ENCODE measurements around the gene SLC25A36. TPM values are rescaled to one million over a fixed set of nuclear protein-coding genes. Genes with fewer than 3 reads are reported as not detected.
A peak's percentile ranks its signal among the peaks of the same experiment; 100 is the strongest.

Gene SLC25A36, protein sequence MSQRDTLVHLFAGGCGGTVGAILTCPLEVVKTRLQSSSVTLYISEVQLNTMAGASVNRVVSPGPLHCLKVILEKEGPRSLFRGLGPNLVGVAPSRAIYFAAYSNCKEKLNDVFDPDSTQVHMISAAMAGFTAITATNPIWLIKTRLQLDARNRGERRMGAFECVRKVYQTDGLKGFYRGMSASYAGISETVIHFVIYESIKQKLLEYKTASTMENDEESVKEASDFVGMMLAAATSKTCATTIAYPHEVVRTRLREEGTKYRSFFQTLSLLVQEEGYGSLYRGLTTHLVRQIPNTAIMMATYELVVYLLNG
- 49.7 and 90.2 TPM in 2 replicates for total RNA-seq

DNA sequence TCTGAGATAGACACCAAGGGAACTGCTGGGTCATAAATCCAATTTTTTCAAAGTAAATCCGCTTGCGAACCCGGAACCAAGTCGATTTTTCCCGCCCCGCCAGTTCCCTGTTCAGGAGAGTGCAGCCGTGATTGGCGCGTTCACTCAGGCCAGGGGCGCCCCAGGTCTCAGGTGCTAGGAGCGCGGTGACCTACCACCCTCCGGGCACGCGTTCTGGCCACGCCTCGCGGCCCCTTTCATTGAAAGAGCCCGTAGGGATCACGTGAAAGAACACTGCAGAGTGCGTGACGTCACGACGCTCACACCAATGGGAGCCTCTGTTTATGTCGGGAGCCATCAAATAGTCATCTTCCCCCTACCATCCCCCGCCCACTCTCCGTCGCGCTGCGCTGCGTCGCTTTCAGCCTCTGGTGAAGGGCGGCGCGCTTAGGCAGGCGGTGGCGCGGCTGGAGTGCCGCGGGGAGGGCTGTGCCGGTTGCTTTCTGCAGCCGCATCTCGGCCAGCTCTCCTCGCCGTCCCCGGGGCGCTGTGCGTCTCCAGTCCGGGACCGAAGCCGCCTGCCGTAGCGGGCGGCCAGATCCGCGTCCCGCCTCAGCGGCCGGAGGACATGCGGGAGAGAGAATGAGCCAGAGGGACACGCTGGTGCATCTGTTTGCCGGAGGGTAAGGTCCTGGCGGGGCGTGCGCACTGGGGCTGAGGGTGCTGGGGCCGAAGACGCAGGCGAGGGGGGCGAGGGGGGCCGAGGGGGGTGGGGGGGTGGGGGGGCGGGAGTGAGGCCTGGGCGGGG, at the start of gene SLC25A36:
Gene SLC25A36, plus strand, starts transcription at position 403 of the 787 bp plus-strand sequence. Its CDS starts 219 bp downstream, at position 622.
- DNase-seq (ENCODE audit: low read depth): peak; percentile 97

DNA sequence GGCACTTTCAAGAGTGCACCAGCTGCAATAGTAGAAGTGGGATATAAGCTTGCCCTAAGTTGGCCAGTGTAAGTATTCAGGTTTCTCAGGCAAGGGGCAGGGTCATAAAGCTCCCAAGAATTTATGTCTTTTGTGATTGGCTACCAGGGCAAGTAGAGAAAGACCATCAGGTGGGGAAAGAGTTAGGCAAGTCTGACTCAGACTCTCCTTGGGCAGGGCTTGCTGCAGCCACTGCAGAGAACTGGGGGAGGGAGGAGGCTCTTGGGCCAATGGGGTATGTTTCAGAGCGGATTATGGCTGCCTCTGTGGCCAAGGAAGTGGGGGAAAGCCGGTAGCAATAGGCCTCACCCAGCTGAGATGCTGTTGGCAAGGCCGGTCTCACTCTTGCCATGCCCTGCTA, 44.6 kb upstream of the SLC25A36 start:
- peak; percentile 27 for DNase-seq (ENCODE audit: low read depth)

DNA sequence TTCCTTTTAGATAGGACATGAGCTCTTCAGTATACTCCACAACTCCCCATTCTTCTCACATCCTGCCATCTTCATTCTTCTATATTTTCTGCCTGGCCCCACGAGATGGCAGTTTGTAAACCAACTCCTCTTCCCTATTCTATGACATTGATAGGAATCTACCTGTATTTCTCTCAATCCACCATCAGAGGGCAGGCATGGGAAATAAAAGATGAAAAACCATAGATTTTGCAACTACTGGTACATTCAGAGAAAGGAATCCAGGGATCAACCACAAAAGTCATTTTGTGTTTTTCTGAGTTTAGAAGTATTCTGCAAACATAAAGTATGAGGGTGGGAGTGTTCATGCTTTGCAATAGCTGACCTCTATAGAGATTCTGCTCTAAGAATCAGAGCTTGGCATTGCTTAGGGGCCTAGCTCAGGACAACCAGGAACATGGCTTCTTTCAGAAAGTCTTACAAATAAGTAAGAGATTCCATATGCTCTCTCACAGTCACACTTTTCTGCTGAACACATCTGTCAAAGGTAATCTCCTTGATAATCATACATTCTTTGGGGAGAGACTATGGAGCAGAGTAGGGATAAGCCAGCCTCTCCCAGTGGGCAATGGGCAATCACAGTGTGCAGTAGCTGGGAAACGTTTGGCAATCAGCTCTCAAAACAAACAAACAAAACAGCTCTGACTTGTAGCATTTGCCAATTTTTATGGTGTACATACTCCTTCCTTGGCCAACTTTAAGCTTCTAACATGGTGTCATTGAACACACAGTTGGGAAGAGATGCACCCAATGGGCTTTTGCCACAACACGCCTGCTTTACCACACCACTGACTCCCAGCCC, 43.1 kb upstream of the SLC25A36 start:
- DNase-seq (ENCODE audit: low read depth): peak; percentile 88

DNA sequence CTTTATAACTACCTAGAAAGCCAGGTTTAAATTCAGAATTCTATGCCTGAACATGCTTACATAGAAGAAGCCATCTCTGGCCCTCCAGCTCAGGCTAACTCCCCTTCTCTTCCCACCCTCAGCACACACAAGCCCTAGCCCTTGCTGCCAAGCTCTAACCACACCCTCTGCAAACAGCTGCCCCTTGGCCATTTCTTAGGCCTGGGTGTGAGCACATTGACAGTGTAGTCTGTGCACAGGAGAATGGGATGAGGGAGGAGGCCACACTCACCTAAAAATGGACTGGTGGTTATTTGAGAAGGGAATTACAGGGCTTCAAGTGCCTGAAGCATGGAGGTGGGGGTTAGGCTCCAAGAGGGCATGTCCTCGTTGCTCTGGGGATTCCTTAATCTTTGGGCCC, 42.3 kb upstream of the SLC25A36 start:
- no peak for DNase-seq (ENCODE audit: low read depth)

DNA sequence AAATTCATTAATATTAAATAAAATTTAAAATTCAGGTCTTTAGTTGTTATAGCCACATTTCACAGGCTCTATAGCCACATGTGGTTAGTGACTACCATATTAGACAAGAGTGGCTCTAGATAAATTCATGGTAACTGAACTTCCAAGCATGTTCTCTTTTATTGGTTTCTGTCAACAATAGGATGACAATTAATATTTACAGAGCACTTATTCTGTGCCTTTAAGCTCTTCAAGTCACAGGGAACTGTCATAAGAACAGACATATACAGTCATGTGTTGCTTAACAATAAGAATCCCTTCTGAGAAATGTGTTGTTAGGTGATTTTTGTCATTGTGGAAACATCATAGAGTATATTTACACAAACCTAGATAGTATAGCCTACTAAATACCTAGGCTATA, 38.8 kb upstream of the SLC25A36 start:
- DNase-seq (ENCODE audit: low read depth): no peak

DNA sequence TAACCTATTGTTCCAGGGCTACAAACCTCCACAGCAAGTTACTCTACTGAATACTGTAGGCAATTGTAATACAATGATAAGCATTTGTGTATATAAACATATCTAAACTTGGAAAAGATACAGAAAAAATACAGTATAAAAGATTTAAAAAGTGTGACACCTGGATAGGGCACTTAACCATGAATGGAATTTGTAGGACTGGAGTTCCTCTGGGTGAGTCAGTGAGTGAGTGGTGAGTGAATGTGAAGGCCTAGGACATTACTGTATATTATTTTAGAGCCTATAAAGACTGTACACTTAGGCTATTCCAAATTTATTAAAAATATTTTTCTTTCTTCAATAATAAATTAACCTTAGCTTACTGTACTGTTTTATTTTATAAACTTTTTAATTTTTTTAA, 38.4 kb upstream of the SLC25A36 start:
- DNase-seq (ENCODE audit: low read depth): peak; percentile 25

DNA sequence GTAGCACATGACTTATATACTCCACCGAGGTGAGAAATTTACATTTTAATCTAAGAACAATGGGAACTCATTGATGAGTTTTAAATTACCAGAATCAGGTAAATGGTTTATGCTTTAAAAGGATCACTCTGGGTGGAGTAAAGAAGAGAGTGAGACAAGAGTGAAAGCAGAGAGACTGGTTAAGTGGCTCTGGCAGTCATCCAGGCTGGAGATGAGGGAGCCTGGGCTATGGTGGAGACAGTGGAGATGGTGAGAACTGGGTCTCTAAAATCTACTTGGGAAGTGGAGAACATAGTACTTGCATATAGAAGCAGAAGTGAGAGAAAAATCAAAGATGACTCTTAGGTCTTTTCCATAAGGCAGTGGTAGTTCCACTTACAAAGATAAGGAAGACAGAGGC, 37.1 kb upstream of the SLC25A36 start:
- no peak for DNase-seq (ENCODE audit: low read depth)

DNA sequence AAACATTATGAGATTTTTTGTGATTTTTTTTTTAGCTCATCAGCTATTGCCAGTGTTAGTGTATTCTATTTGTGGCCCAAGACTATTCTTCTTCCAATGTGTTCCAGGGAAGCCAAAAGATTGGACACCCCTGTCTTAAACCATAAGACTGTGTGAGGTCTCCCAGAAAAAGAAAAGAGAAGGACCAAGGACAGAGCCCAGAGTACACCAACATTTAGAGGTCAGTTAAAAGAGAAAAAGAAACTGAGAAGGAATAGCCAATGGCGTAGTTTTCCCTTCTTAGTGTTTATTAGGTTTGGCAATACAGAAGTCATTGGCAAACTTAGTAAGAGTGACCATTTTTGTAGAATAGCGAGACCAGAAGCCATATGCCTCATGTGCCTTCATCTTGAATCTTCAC, 36.1 kb upstream of the SLC25A36 start:
- no peak for DNase-seq (ENCODE audit: low read depth)

DNA sequence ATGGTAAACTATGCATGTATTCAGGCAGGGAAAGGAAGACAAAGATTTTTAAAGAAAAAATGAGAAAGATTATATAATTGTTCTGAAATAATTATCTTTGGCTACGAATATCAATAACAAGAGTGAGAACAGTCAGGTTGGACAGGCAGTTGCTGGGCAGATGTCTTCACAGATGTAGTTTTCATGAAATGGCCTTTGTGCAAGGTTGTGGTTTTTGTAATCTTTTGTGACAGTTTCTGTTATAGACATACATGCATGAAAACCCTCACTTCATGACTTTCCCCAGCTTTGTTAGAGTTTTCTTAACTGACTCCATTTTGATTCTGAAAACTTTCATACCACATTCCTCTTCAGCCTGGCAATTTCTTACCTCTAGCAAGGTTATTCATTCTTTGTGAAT, 34.9 kb upstream of the SLC25A36 start:
- no peak for DNase-seq (ENCODE audit: low read depth)

DNA sequence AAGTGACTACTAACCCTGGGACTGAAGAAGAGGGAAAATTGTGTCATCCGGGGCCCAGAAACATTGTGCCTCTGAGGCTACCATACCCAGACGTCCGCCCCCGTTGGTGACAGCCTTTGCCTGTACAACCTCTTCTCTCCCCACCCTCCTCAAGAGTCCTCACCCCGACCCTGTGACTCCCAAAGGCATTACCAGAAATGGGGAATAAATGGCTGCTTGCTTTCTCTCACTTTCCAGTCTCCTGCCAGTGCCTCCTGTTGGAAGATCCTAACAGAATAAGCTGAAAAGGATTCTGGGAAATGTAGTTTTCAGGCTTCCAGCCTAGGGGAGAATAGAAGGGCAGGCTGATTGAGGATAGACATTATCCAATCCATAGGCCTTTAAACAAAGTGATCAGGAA, 30.8 kb upstream of the SLC25A36 start:
- peak; percentile 14 for DNase-seq (ENCODE audit: low read depth)

DNA sequence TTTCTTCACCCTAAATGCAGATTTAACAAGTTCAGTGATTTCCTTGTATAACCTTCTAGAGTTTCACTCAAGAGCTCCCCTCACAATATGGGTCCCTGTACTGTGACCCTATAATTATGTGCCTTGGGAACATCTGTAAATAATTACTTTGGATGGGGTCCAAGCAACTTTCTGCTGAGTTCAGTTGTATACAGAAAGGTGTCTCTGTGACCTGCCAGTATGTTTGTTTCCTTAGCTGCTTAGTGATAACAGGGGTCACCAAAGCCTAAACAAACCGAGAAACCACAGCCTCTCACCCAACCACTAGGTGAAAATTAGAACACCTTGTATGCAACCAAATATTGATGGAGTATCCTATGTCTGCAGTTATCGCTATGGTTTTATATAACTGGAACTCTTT, 29.8 kb upstream of the SLC25A36 start:
- DNase-seq (ENCODE audit: low read depth): peak; percentile 32

DNA sequence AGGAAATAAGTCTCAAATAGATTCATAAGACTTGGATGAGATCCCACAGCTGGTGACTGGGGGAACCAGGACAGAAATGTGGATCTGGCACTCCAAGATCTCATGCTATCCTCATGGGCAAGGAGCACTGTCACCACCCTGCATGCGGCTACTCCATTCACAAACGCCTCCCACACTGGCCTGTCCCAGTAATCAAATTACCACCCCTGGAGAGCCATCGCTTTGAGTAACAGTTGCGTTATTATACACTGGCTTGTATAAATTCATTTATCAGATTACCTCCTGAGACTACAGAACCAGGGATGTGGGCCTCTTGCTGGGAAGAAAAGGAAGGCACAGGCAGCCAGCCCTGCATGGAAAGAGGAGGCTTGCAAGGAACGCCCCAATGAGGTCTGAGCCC, 27.9 kb upstream of the SLC25A36 start:
- DNase-seq (ENCODE audit: low read depth): no peak

DNA sequence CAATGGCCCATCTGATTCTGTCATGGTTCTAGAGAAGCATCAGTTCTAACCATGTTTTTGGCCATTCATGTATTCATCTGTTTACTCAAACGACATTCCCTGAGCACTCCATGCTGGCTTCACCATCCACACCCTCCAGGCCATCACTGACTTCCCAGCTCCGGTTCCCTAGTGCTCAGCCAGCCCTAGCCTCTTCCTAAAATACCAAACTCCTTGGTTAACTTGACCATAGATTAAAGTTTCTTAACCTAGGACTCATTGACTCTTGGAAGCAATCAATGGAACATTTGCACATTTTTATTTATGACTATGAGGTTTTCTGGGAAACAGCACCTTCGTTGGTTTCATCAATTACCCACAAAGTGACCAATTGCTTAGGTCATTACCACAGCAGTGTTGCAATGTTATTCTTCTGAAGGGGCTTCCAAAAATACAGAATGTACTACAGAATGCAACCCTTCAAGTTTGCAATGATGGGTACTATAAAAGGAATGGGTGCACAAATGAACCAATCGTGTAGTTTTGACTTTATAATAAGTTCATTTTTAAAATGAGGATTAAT, 27.2 kb upstream of the SLC25A36 start:
- DNase-seq (ENCODE audit: low read depth): peak; percentile 89

DNA sequence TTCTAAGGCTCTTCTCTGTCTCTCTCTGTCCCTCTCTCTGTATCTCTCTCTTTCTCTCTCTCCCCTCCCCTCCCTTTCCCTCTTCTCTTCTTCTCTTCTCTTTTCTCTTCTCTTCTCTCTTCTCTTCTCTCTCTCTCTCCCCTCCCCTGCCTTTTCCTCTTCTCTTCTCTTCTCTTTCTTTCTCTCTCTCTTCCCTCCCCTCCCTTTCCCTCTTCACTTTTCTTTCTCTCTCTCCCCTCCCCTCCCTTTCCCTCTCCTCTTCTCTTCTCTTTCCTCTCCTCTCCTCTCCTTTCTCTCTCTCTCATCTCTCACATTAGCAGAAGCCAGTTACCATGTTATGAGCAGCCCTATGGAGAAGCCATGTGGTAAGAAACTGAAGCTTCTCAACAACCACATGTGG, 25.0 kb upstream of the SLC25A36 start:
- no peak for DNase-seq (ENCODE audit: low read depth)

DNA sequence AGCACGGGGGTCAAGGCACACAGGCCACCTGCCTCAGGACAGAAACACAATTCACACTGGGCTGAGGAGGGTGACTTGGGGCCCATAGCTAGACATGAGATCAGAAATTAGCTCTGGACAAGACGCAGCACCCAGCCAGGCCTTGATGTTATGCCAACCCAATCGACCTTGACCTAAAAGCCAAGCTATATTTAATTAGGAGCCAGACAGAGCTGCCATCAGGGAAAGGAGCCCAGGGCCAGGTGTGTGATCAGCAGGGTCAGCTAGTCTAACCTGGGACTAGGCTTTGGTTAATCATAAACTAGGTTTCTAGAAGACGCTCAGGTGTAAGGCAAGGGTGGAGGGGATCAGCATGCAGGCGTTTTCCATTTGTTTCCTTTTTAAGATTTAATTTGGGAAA, 23.9 kb upstream of the SLC25A36 start:
- peak; percentile 21 for DNase-seq (ENCODE audit: low read depth)

DNA sequence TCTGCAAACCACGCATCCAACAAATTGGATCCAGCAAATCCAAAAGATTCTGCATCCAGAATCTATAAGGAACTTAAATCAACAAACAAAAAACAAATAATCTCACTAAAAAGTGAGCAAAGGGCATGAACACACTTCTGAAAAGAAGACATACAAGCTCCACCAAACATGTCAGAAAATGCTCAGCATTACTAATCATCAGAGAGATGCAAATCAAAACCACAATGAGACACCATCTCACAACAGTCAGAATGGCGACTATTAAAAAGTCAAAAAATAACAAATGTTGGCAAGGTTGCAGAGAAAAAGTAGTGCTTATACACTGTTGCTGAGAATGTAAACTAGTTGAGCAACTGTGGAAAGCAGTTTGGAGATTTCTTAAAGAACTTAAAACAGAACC, 21.6 kb upstream of the SLC25A36 start:
- peak; percentile 36 for DNase-seq (ENCODE audit: low read depth)

DNA sequence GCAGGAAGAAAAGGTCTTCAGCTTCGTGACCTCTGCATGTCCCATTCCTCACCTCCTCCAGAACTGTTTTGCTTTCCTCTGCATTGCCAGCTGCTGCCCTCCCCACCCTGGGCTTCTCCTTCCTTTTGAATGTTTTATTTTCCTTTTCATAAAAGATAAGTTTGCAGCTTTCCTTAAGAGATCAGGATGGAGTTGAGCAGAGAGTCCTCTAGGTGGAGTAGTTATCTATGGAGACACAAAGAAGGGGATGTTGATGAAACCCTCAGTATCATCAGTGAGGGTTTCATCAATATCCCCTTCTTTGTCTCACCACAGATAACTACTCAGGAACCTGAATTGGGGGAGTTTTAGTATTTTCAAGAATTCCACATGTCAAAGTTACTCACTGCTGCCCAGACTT, 19.0 kb upstream of the SLC25A36 start:
- DNase-seq (ENCODE audit: low read depth): peak; percentile 42

DNA sequence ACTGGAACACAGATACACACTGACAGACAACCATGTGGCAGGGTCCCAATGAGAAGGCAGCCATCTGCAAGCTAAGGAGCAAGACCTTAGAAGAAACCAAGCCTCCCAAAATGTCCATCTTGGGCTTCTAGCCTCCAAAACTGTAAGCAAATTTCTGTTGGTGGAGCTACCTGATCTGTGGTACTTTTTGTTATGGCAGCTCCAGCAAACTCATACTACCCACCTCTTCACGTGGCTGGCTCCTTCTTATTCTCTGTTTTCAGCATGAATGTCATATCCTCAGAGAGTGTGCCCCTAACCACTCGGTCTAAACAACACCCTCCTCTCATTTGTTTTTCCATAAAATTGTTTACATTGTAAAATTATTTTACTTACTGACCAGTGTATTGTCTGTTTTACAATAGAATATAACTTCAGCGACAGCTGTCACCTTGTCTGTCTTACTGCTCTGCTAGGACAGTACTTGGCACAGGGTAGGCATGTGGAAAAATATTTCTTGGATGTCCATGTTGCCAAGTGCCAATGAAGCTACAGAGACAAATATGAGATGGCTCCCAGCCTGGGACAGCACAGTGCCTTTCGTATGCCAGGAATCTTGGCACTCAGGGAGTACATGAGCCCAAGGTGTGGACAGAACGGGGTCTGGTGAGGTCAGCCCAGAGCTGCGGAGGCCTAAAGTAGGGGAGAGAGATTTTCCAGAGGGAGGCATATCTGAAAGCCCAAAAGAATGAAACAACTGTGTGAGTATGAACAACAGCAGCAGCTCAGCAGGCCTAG, 17.4 kb upstream of the SLC25A36 start:
- DNase-seq (ENCODE audit: low read depth): no peak

DNA sequence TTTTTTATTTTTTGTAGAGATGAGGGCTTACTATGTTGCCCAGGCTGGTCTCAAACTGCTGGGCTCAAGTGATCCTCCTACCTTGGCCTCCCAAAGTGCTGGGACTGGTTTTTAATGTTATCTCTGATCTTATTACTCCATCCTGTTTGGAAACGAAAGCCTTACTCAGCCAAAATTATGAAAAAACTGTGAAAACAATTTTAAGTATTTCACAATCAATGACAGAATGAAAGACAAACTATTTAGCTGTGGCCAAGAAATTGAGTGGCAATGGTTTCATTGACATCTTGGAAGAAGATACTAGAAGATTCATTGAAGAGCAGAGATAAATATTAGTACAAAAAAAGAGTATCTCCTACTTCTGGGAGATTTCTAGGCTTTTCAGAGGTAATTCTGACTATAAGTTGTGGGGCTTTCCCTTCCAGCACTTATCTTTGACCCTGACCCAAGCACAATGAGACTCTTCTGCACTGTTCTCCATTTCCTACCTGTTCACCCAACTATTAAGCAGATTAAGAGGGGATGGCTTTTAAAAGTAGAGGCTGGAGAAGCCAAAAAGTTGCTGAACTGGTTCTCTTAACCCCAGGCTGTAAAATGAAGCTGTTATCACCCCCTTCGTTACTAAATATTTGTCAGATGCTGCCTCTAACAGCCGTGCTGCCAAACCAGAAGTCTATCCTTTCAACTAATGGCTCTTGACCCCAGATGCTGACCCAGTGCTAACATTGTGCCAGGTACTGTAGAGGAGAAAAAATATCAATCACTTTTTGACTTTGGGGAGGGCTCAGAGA, 14.2 kb upstream of the SLC25A36 start:
- DNase-seq (ENCODE audit: low read depth): no peak

DNA sequence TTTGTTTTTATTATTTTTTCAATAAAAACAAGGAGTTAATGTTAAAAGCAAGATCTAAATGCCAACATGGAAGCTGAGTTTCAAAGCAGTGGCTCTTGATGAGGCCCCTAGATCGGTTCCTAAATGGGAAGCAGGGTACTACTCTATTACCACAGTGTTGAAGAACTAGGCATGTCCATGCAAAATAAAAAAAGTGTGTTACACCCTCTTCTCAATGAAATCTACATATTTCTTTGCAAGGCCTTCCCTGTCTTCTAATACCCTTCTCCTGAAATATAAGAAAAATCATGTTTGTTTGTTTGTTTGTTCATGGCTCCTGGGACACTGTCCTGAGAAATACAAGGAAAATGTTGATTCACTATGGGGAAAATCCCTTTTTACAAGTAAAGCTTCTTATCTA, 12.2 kb upstream of the SLC25A36 start:
- DNase-seq (ENCODE audit: low read depth): no peak

Data from renal cortical epithelial cell (primary cell).